ENCODE data around the gene SMYD3. TPM values are rescaled to one million over a fixed set of nuclear protein-coding genes. Genes with fewer than 3 reads are reported as not detected.
"Not testable (repeated sequence)": the region's sequence is repeated elsewhere in the genome, so short reads cannot be mapped to it uniquely, and the experiment has no call there.

The SMYD3 gene
- total RNA-seq, 1 donor from 2014 or later: 23.8 TPM

- TF ChIP-seq CTCF (conservative IDR thresholded peaks at IDR 0.05; ENCODE audit: low read depth, low read length): no peak
- no peak for DNase-seq (ENCODE audit: low read depth)
- H3K4me3 ChIP-seq (ENCODE audit: low read depth, low read length): no peak overlapping the region
These were observed 129.4 kb downstream of the SMYD3 start for GRCh38 chr1:246377625-246378153.

GRCh38 chr1:246373828-246374569 lies 133.1 kb downstream of the SMYD3 start:
- TF ChIP-seq CTCF (conservative IDR thresholded peaks at IDR 0.05; ENCODE audit: low read depth, low read length): no peak
- no peak for DNase-seq (ENCODE audit: low read depth)

GRCh38 chr1:246372559-246372958 lies 134.5 kb downstream of the SMYD3 start:
- TF ChIP-seq CTCF (conservative IDR thresholded peaks at IDR 0.05; ENCODE audit: low read depth, low read length): no peak
- H3K4me3 ChIP-seq (ENCODE audit: low read depth, low read length): no peak overlapping the region
- DNase-seq (ENCODE audit: low read depth): no peak

More at GRCh38 chr1:246373828-246374569, 133.1 kb downstream of the SMYD3 start:
- no peak overlapping the region for H3K4me3 ChIP-seq (ENCODE audit: low read depth, low read length)

- DNase-seq (ENCODE audit: low read depth): no peak
- TF ChIP-seq CTCF (conservative IDR thresholded peaks at IDR 0.05; ENCODE audit: low read depth, low read length): no peak
- no peak overlapping the region for H3K4me3 ChIP-seq (ENCODE audit: low read depth, low read length)
These were observed 140.0 kb downstream of the SMYD3 start for GRCh38 chr1:246367041-246367440.

- no peak for TF ChIP-seq CTCF (conservative IDR thresholded peaks at IDR 0.05; ENCODE audit: low read depth, low read length)
- no peak overlapping the region for H3K4me3 ChIP-seq (ENCODE audit: low read depth, low read length)
- DNase-seq (ENCODE audit: low read depth): no peak
These were observed 141.4 kb downstream of the SMYD3 start for GRCh38 chr1:246365708-246366107.

- DNase-seq (ENCODE audit: low read depth): no peak
- TF ChIP-seq CTCF (conservative IDR thresholded peaks at IDR 0.05; ENCODE audit: low read depth, low read length): no peak
These were observed 142.6 kb downstream of the SMYD3 start for GRCh38 chr1:246364415-246364941.

GRCh38 chr1:246357014-246357598 lies 150.0 kb downstream of the SMYD3 start:
- H3K4me3 ChIP-seq (ENCODE audit: low read depth, low read length): not testable (repeated sequence)
- DNase-seq (ENCODE audit: low read depth): peak; percentile 33

More at GRCh38 chr1:246364415-246364941, 142.6 kb downstream of the SMYD3 start:
- no peak overlapping the region for H3K4me3 ChIP-seq (ENCODE audit: low read depth, low read length)
